Measurements from ENCODE around the gene GJC2. TPM values are rescaled to one million over a fixed set of nuclear protein-coding genes. Genes with fewer than 3 reads are reported as not detected.

GJC2 gene
- total RNA-seq, 2 experiments from 2014 or later: 1.1 to 1.8 TPM

Other genes starting within 250 kb of the GJC2 start
- gene WNT9A, start 202.0 kb upstream of the GJC2 start, total RNA-seq: under 1 TPM; 0.30 to 0.50 TPM
- gene WNT3A, start 142.9 kb upstream of the GJC2 start, total RNA-seq: not detected
- 100 to 1,000 TPM; 313 to 344 TPM for gene ARF1, start 67.2 kb upstream of the GJC2 start, total RNA-seq
- 10 to 100 TPM; 24.1 to 27.0 TPM for gene C1orf35, start 46.6 kb upstream of the GJC2 start, total RNA-seq
- gene MRPL55, start 40.6 kb upstream of the GJC2 start, total RNA-seq: 10 to 100 TPM; 51.9 to 56.4 TPM
- 100 to 1,000 TPM; 262 to 325 TPM for gene GUK1, start 9.7 kb upstream of the GJC2 start, total RNA-seq
- gene IBA57, start 15.9 kb downstream of the GJC2 start, total RNA-seq: 1 to 10 TPM; 6.8 to 8.5 TPM
- gene OBSCN, start 58.1 kb downstream of the GJC2 start, total RNA-seq: 10 to 100 TPM in 1 of 2 experiments, 1 to 10 TPM in 1; 5.7 to 10.4 TPM